GM13976 (cell line): ENCODE results near the gene GTF2E1.
"Not testable (repeated sequence)": the region's sequence is repeated elsewhere in the genome, so short reads cannot be mapped to it uniquely, and the experiment has no call there.

Source experiments
- DNase-seq: peaks from one replicate; pipeline ENCODE4 v3.0.0; 2012; ENCODE audit warnings: low spot score
- CTCF ChIP-seq: IDR thresholded peaks from 2 replicates; pipeline ENCODE4 v1.5.1; 2012; ENCODE audit warnings: borderline replicate concordance, mild to moderate bottlenecking; ENCODE audit not compliant: insufficient read depth; ENCODE audit errors: extremely low read depth, missing control alignments, control extremely low read depth
- in situ Hi-C: fragments of 300-500 bp; cut with MboI; formaldehyde crosslinking; loops from one replicate; pipeline ENCODE4 v1.12.0; 2022; ENCODE audit warnings: low sequenced_read_pairs, mixed read lengths, inconsistent platforms; ENCODE audit not compliant: unreplicated experiment

The GTF2E1 gene

GRCh38 chr3:120778776-120779175 is 36.2 kb downstream of the GTF2E1 start:
- DNase-seq = no peak
- in situ Hi-C loops = no loop called here
- TF ChIP-seq CTCF = no peak

DNA sequence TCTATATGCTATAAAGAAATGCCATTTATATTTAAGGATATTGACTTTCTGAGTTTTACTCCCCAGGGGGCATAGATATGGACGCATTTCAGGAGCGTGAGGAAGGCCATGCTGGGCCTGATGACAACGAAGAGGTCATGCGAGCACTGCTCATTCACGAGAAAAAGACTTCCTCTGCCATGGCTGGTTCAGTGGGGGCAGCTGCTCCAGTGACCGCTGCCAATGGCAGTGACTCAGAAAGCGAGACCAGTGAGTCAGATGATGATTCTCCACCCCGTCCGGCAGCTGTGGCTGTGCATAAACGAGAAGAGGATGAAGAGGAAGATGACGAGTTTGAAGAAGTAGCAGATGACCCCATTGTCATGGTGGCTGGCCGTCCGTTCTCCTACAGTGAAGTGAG is 38.4 kb downstream of the GTF2E1 start:
- in situ Hi-C loops = no loop called here
- peak; percentile 20 for DNase-seq
- TF ChIP-seq CTCF = no peak

- in situ Hi-C loops, DNase-seq: not testable (repeated sequence)
These were observed 43.3 kb downstream of the GTF2E1 start for GRCh38 chr3:120785832-120786231.

DNA sequence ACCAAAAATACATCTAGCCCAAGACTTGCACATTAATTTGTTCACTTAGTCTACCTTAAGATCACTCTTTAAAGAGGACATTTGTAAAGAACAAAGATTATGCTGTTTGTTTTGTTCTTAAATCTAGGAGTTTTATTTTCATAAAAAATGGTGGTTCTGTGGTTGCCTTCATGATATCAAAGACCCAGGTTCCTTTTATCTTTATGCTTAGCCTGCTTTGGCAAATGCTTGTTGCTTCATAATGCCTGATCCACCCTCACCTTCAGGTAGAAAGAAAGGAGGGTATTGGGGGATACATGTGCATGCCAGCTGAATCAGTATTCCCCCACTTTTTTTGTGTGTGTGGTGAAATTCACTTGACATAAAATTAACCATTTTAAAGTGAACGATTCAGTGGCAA is 48.5 kb downstream of the GTF2E1 start:
- in situ Hi-C loops = no loop called here

DNA sequence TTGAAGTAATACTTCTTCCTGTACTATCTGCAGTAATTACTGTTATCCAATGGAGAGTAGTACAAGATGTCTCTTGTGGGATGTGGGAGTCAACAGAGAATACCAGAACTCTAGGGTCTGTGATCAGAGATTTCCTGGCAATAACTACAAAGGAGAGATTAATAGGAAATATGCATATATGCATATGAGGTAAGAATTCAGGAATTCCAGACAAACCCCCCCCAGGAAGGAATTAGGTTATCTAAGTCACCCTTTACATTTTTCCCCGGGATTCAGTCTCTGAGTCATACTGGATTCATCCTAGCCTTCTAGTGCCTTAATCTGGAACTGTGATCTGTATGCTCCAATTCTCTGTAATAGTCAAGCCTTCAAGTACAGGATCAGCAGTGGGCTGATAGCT is 49.4 kb downstream of the GTF2E1 start:
- no peak for DNase-seq
- TF ChIP-seq CTCF = no peak
- in situ Hi-C loops = no loop called here

More for the DNA sequence above, 48.5 kb downstream of the GTF2E1 start:
- no peak for DNase-seq
- TF ChIP-seq CTCF = no peak

GRCh38 chr3:120793601-120794000 is 51.1 kb downstream of the GTF2E1 start:
- in situ Hi-C loops = no loop called here
- no peak for TF ChIP-seq CTCF
- no peak for DNase-seq

- peak; percentile 85 for TF ChIP-seq CTCF
- in situ Hi-C loops = loop anchor here (5.0 kb wide), 1 partner anchor 233 kb away; no protein-coding TSS in a partner anchor
- DNase-seq = peak; percentile 16
These were observed 52.6 kb downstream of the GTF2E1 start for GRCh38 chr3:120795017-120795648.
